Skeletal muscle tissue (tissue), 4 donors: ENCODE results near the gene TMA7. TPM values are rescaled to one million over a fixed set of nuclear protein-coding genes. Genes with fewer than 3 reads are reported as not detected.
"Not testable (repeated sequence)": the region's sequence is repeated elsewhere in the genome, so short reads cannot be mapped to it uniquely, and the experiment has no call there.

Experiments
- H3K27ac ChIP-seq: one replicate; pipeline ENCODE4 v1.7.0; 2013; ENCODE audit warnings: mild to moderate bottlenecking, low read depth, low read length, inconsistent platforms
- H3K27me3 ChIP-seq, 3 donors: one replicate each; pipeline ENCODE4 v1.7.0; 2013; ENCODE audit warnings: low read length in 3 of 3; ENCODE audit not compliant: control insufficient read depth in 3 of 3, insufficient read depth in 3 of 3
- H3K36me3 ChIP-seq, 3 donors: one replicate each; pipeline ENCODE4 v1.7.0; 2013; ENCODE audit warnings: low read length in 3 of 3; ENCODE audit not compliant: control insufficient read depth in 3 of 3, insufficient read depth in 3 of 3
- H3K4me1 ChIP-seq, 3 donors: one replicate each; pipeline ENCODE4 v1.7.0; 2013; ENCODE audit warnings: low read length in 3 of 3, mild to moderate bottlenecking in 3 of 3; ENCODE audit not compliant: control insufficient read depth in 3 of 3, insufficient read depth in 3 of 3
- H3K4me3 ChIP-seq, 3 donors: one replicate each; pipeline ENCODE4 v1.7.0; 2013; ENCODE audit warnings: low read length in 3 of 3
- H3K9ac ChIP-seq, 3 donors: one replicate each; pipeline ENCODE4 v1.7.0; 2013; ENCODE audit warnings: low read length in 3 of 3, mild to moderate bottlenecking in 3 of 3, moderate library complexity in 2 of 3, low read depth in 1 of 3
- H3K9me3 ChIP-seq, 3 donors: one replicate each; pipeline ENCODE4 v1.7.0; 2013; ENCODE audit warnings: low read length in 3 of 3; ENCODE audit not compliant: control insufficient read depth in 3 of 3
- total RNA-seq: library from RNA; depleted of rRNA; stranded (reverse); fragments of >200 nt; gene quantifications from one replicate; pipeline ENCODE4 v1.2.3, GENCODE V29; 2014
- donor health status: Osteomylitis.

TMA7 gene
- total RNA-seq, 1 donor from 2014 or later, result 157 TPM

- Histone ChIP-seq H3K27ac (peak within 1 kb of the TSS; percentile 84), H3K36me3 (peaks cover 16 to 29% (median 26%) of the 10 kb centered on the region in 3 donors)
Observed at GRCh38 chr3:48446425-48447193, 6.6 kb downstream of the TMA7 start, which contains the start of gene ATRIP. Gene ATRIP, plus strand, starts transcription at chr3:48446737. Its CDS starts 109 bp downstream, at chr3:48446846.

GRCh38 chr3:48451270-48451669 lies 11.2 kb downstream of the TMA7 start:
- Histone ChIP-seq H3K4me3 (no peak overlapping the region), H3K36me3 (peaks cover 11 to 37% (median 36%) of the 10 kb centered on the region in 3 donors)

More at GRCh38 chr3:48446425-48447193, 6.6 kb downstream of the TMA7 start, which contains the start of gene ATRIP:
- H3K27me3 ChIP-seq, result no peaks in the 10 kb centered on the region
- H3K4me3 ChIP-seq, result peak within 1 kb of the TSS; percentile 93 to 99 (median 94)
- no peaks in the 10 kb centered on the region for H3K9me3 ChIP-seq
- peak within 1 kb of the TSS; percentile 83 to 94 (median 89) for H3K9ac ChIP-seq
- peaks cover 24 to 31% (median 24%) of the 10 kb centered on the region in 3 donors for H3K4me1 ChIP-seq

GRCh38 chr3:48456456-48456855 lies 16.4 kb downstream of the TMA7 start:
- Histone ChIP-seq H3K27me3 (no peaks in the 10 kb centered on the region), H3K9ac (no peak overlapping the region), H3K36me3 (peaks cover 41 to 67% (median 59%) of the 10 kb centered on the region in 3 donors), H3K4me1 (no peaks in the 10 kb centered on the region), H3K4me3 (no peak overlapping the region), H3K27ac (no peak overlapping the region), H3K9me3 (no peaks in the 10 kb centered on the region)

More at GRCh38 chr3:48451270-48451669, 11.2 kb downstream of the TMA7 start:
- H3K9ac ChIP-seq, result no peak overlapping the region
- no peaks in the 10 kb centered on the region for H3K27me3 ChIP-seq
- peaks cover 10 to 16% (median 12%) of the 10 kb centered on the region in 3 donors for H3K4me1 ChIP-seq
- no peak overlapping the region for H3K27ac ChIP-seq
- H3K9me3 ChIP-seq, result no peaks in the 10 kb centered on the region

- no peak overlapping the region for H3K9ac ChIP-seq
- H3K27me3 ChIP-seq, result no peaks in the 10 kb centered on the region
- no peaks in the 10 kb centered on the region for H3K4me1 ChIP-seq
- H3K27ac ChIP-seq, result no peak overlapping the region
- peaks cover 35 to 45% (median 42%) of the 10 kb centered on the region in 3 donors for H3K36me3 ChIP-seq
- no peak overlapping the region for H3K4me3 ChIP-seq
- H3K9me3 ChIP-seq, result no peaks in the 10 kb centered on the region
Observed at GRCh38 chr3:48459331-48459730, 19.3 kb downstream of the TMA7 start.

- H3K9me3 ChIP-seq, result no peaks in the 10 kb centered on the region
- H3K27me3 ChIP-seq, result no peaks in the 10 kb centered on the region
- H3K4me1 ChIP-seq, result peaks cover 2 to 5% (median 5%) of the 10 kb centered on the region in 3 donors
- no peak overlapping the region for H3K27ac ChIP-seq
- no peak overlapping the region for H3K4me3 ChIP-seq
- no peak overlapping the region for H3K9ac ChIP-seq
- peaks cover 37 to 41% (median 38%) of the 10 kb centered on the region in 3 donors for H3K36me3 ChIP-seq
Observed at GRCh38 chr3:48459773-48460516, 19.9 kb downstream of the TMA7 start.

GRCh38 chr3:48460517-48460902 lies 20.5 kb downstream of the TMA7 start:
- Histone ChIP-seq H3K4me1 (peaks cover 7 to 10% (median 10%) of the 10 kb centered on the region in 3 donors), H3K27me3 (no peaks in the 10 kb centered on the region), H3K9ac (no peak overlapping the region), H3K4me3 (no peak overlapping the region), H3K9me3 (no peaks in the 10 kb centered on the region), H3K36me3 (peaks cover 33 to 35% (median 35%) of the 10 kb centered on the region in 3 donors), H3K27ac (no peak overlapping the region)

GRCh38 chr3:48461767-48462166 lies 21.7 kb downstream of the TMA7 start:
- H3K9ac ChIP-seq, H3K27ac ChIP-seq, H3K9me3 ChIP-seq, H3K4me3 ChIP-seq, H3K27me3 ChIP-seq: not testable (repeated sequence)
- H3K36me3 ChIP-seq, result peaks cover 33 to 35% (median 35%) of the 10 kb centered on the region in 3 donors
- peaks cover 17 to 23% (median 21%) of the 10 kb centered on the region in 3 donors for H3K4me1 ChIP-seq

- peaks cover 38 to 45% (median 40%) of the 10 kb centered on the region in 3 donors for H3K36me3 ChIP-seq
Observed at GRCh38 chr3:48463703-48464102, 23.6 kb downstream of the TMA7 start.

GRCh38 chr3:48464713-48465221 lies 24.7 kb downstream of the TMA7 start:
- no peaks in the 10 kb centered on the region for H3K9me3 ChIP-seq
- H3K27ac ChIP-seq, result peak overlapping the region; percentile 100
- peaks cover 46 to 53% (median 50%) of the 10 kb centered on the region in 3 donors for H3K4me1 ChIP-seq
- H3K9ac ChIP-seq, result peak overlapping the region; percentile 91 to 98 (median 92)
- H3K4me3 ChIP-seq, result no peak overlapping the region
- peaks cover 33 to 44% (median 37%) of the 10 kb centered on the region in 3 donors for H3K36me3 ChIP-seq
- H3K27me3 ChIP-seq, result no peaks in the 10 kb centered on the region

More at GRCh38 chr3:48463703-48464102, 23.6 kb downstream of the TMA7 start:
- Histone ChIP-seq H3K4me1 (peaks cover 36 to 42% (median 39%) of the 10 kb centered on the region in 3 donors), H3K4me3 (no peak overlapping the region), H3K9me3 (no peaks in the 10 kb centered on the region), H3K9ac (peak overlapping the region in 1 of 3 donors; percentile 25), H3K27ac (no peak overlapping the region), H3K27me3 (no peaks in the 10 kb centered on the region)
